GM23338 (cell line): Measurements from ENCODE around the gene USP3. TPM values are rescaled to one million over a fixed set of nuclear protein-coding genes. Genes with fewer than 3 reads are reported as not detected.
A peak's percentile ranks its signal among the peaks of the same experiment; 100 is the strongest.

Experiments used
- ATAC-seq: fragments of 200-7000 bp; cut with Tn5 transposase; 3 replicates; pipeline ENCODE4 v1.9.1; 2020
- DNase-seq: peaks from one replicate; pipeline ENCODE4 v3.0.0-alpha.2; 2015; ENCODE audit warnings: low spot score
- H2AFZ ChIP-seq: fragments of 200-600 bp; sonication (generic); 2 replicates; pipeline ENCODE4 v1.8.0; 2016; ENCODE audit warnings: antibody characterized with exemption, mild to moderate bottlenecking, moderate library complexity
- H3F3A ChIP-seq: fragments of 200-600 bp; sonication (generic); replicated peaks from 2 replicates; pipeline ENCODE4 v1.8.0; 2017; ENCODE audit warnings: antibody characterized with exemption, mixed run types, low read depth
- H3K27ac ChIP-seq: fragments of 200-600 bp; sonication (generic); 2 replicates; pipeline ENCODE4 v1.6.1; 2016; ENCODE audit warnings: low read depth
- H3K27me3 ChIP-seq: fragments of 200-600 bp; sonication (generic); 2 replicates; pipeline ENCODE4 v1.8.0; 2016; ENCODE audit warnings: mild to moderate bottlenecking, mixed run types, moderate library complexity; ENCODE audit not compliant: insufficient read depth
- H3K36me3 ChIP-seq: fragments of 200-600 bp; sonication (generic); 2 replicates; pipeline ENCODE4 v1.8.0; 2016; ENCODE audit warnings: mild to moderate bottlenecking; ENCODE audit not compliant: insufficient read depth
- H3K4me1 ChIP-seq: fragments of 200-600 bp; sonication (generic); 2 replicates; pipeline ENCODE4 v1.8.0; 2016; ENCODE audit warnings: mild to moderate bottlenecking, moderate library complexity; ENCODE audit not compliant: insufficient read depth
- H3K4me2 ChIP-seq: fragments of 200-600 bp; sonication (generic); 2 replicates; pipeline ENCODE4 v1.7.1; 2017; ENCODE audit warnings: mixed run types
- H3K4me3 ChIP-seq: fragments of 200-600 bp; sonication (generic); 2 replicates; pipeline ENCODE4 v1.6.1; 2016; ENCODE audit warnings: mixed run types
- H3K79me2 ChIP-seq: fragments of 200-600 bp; sonication (generic); replicated peaks from 2 replicates; pipeline ENCODE4 v1.8.0; 2017; ENCODE audit warnings: mild to moderate bottlenecking; ENCODE audit not compliant: insufficient read depth
- H3K9me2 ChIP-seq: fragments of 200-600 bp; sonication (generic); 2 replicates; pipeline ENCODE4 v1.8.0; 2017; ENCODE audit not compliant: insufficient read depth
- H4K20me1 ChIP-seq: fragments of 200-600 bp; sonication (generic); replicated peaks from 2 replicates; pipeline ENCODE4 v1.8.0; 2017; ENCODE audit warnings: mild to moderate bottlenecking; ENCODE audit not compliant: insufficient read depth
- H3K27ac Mint-ChIP-seq: 2 replicates; pipeline ENCODE4 v1.8.0; 2020; ENCODE audit warnings: inconsistent platforms, mild to moderate bottlenecking, moderate library complexity, mixed read lengths
- H3K27me3 Mint-ChIP-seq: 3 replicates; pipeline ENCODE4 v1.8.0; 2022; ENCODE audit warnings: low read depth, mild to moderate bottlenecking, moderate library complexity, mixed read lengths, inconsistent platforms; ENCODE audit not compliant: insufficient read depth, poor library complexity
- H3K36me3 Mint-ChIP-seq: 3 replicates; pipeline ENCODE4 v1.8.0; 2021; ENCODE audit warnings: low read depth, mild to moderate bottlenecking, inconsistent platforms, moderate library complexity, mixed read lengths
- H3K4me1 Mint-ChIP-seq: 3 replicates; pipeline ENCODE4 v1.8.0; 2020; ENCODE audit warnings: mild to moderate bottlenecking, inconsistent platforms, mixed read lengths
- H3K4me3 Mint-ChIP-seq: 3 replicates; pipeline ENCODE4 v1.8.0; 2021; ENCODE audit warnings: moderate library complexity, mild to moderate bottlenecking, inconsistent platforms, mixed read lengths
- H3K9me3 Mint-ChIP-seq: 3 replicates; pipeline ENCODE4 v1.8.0; 2020; ENCODE audit warnings: moderate library complexity, mild to moderate bottlenecking, inconsistent platforms, mixed read lengths
- CREB1 ChIP-seq: fragments of 250-450 bp; sonication (Bioruptor Pico); IDR thresholded peaks from 2 replicates; pipeline ENCODE4 v1.5.0; 2020; ENCODE audit warnings: low read depth, mild to moderate bottlenecking, moderate library complexity
- CTCF ChIP-seq, 2 experiments: fragments of 200-600 bp in 1 of 2; sonication (generic) in 1 of 2; conservative IDR thresholded peaks; 2 replicates each; pipeline versions ENCODE4 v1.5.1 to v1.6.1; 2016 to 2017; ENCODE audit warnings: antibody characterized with exemption in 2 of 2, low read depth in 2 of 2, mild to moderate bottlenecking in 2 of 2, moderate library complexity in 1 of 2
- ETS1 ChIP-seq: IDR thresholded peaks from 2 replicates; pipeline ENCODE4 v1.6.1; 2016; ENCODE audit warnings: antibody characterized with exemption
- EZH2phosphoT487 ChIP-seq: fragments of 200-600 bp; sonication (generic); IDR thresholded peaks from one replicate; pipeline ENCODE4 v1.8.1; 2018; ENCODE audit warnings: antibody characterized with exemption; ENCODE audit not compliant: unreplicated experiment
- NANOG ChIP-seq: IDR thresholded peaks from 2 replicates; pipeline ENCODE4 v1.6.1; 2016; ENCODE audit warnings: antibody characterized with exemption, borderline replicate concordance
- POLR2AphosphoS5 ChIP-seq: IDR thresholded peaks from 2 replicates; pipeline ENCODE4 v1.6.1; 2016; ENCODE audit warnings: antibody characterized with exemption, low read depth
- STAT1 ChIP-seq: IDR thresholded peaks from one replicate; pipeline ENCODE4 v1.6.1; 2016; ENCODE audit warnings: antibody characterized with exemption; ENCODE audit not compliant: unreplicated experiment
- ZNF114 ChIP-seq: fragments of 250-450 bp; sonication (Bioruptor Pico); IDR thresholded peaks from 2 replicates; pipeline ENCODE4 v1.5.0; 2020; ENCODE audit warnings: mild to moderate bottlenecking, moderate library complexity
- ZNF331 ChIP-seq: fragments of 250-450 bp; sonication (Bioruptor Pico); IDR thresholded peaks from 2 replicates; pipeline ENCODE4 v1.5.0; 2020; ENCODE audit warnings: low read depth, mild to moderate bottlenecking, moderate library complexity
- ZNF462 ChIP-seq: fragments of 250-450 bp; sonication (Bioruptor Pico); IDR thresholded peaks from 2 replicates; pipeline ENCODE4 v1.5.0; 2020; ENCODE audit warnings: mild to moderate bottlenecking, moderate library complexity
- polyA plus RNA-seq: library from polyadenylated mRNA; unstranded; fragments of >200 nt; fragmentation: Nextera tagmentation; extraction: Ambion mirVana; gene quantifications from 2 replicates; pipeline ENCODE4 v1.2.1, GENCODE V29; 2016
- total RNA-seq: library from RNA; depleted of rRNA; stranded (reverse); fragments of >200 nt; shearing (Covaris generic); gene quantifications from 2 replicates; pipeline ENCODE4 v1.2.3, GENCODE V29; 2014

USP3 gene
- total and polyA plus RNA-seq, 2 experiments from 2014 or later, result 9.7 to 9.9 TPM

DNA sequence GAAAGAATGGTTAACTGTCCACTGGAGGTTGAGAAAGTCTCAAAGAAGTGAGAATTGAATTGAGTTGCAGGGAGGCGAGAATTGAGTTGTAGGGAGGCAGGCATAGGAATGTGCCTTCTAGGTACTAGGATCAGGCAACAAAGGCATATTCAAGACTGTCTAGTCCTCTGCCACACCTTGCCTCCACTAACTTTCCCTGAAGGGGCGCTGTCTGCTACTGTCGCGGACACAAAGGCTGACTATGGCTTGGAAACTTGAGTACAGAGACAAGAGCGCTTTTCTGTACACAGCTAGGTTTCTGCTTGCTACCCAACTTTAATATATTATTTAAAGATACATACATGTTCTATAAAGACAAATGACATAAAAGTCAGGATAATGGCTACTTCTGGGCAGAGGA is 82.4 kb downstream of the USP3 start:
- Mint-ChIP-seq H3K36me3 (peaks cover 27% of the 10 kb centered on the region), H3K4me3 (no peak overlapping the region), H3K4me1 (peaks cover 5% of the 10 kb centered on the region), H3K9me3 (no peaks in the 10 kb centered on the region; the same call in 2 of the 3 replicates), H3K27me3 (no peaks in the 10 kb centered on the region), H3K27ac (no peak overlapping the region)
- ATAC-seq, result peak; percentile 96
- no peak overlapping the region for H3K27ac ChIP-seq
- H3K79me2 ChIP-seq, result no peaks in the 10 kb centered on the region
- no peaks in the 10 kb centered on the region for H3K27me3 ChIP-seq
- H3K4me2 ChIP-seq, result no peak overlapping the region
- H3F3A ChIP-seq, result no peaks in the 10 kb centered on the region
- no peaks in the 10 kb centered on the region for H3K9me2 ChIP-seq
- H4K20me1 ChIP-seq, result no peaks in the 10 kb centered on the region
- H3K4me1 ChIP-seq, result 0 out of 2 replicates have a peak, but pooled peaks cover 5% of the 10 kb centered on the region
- DNase-seq, result peak; percentile 78
- TF ChIP-seq ZNF114 (CRISPR knock-in tag) (no peak), CTCF (conservative IDR thresholded peaks at IDR 0.05; ENCODE audit: low read depth in 2 of 2) (peak; percentile 60 to 61)
- H3K4me3 ChIP-seq, result no peak overlapping the region
- H3K36me3 ChIP-seq, result no peaks in the 10 kb centered on the region
- H2AFZ ChIP-seq, result no peak overlapping the region

- H3K4me2 ChIP-seq, result no peak overlapping the region
- H4K20me1 ChIP-seq, result no peaks in the 10 kb centered on the region
- H3K27ac ChIP-seq, result no peak overlapping the region
- H3K9me2 ChIP-seq, result no peaks in the 10 kb centered on the region
- Mint-ChIP-seq H3K4me1 (peaks cover 2% of the 10 kb centered on the region), H3K27me3 (no peaks in the 10 kb centered on the region), H3K27ac (no peak overlapping the region), H3K36me3 (peaks cover 27% of the 10 kb centered on the region), H3K4me3 (no peak overlapping the region), H3K9me3 (no peaks in the 10 kb centered on the region; the same call in 2 of the 3 replicates)
- H3K79me2 ChIP-seq, result no peaks in the 10 kb centered on the region
- no peak for ATAC-seq
- no peaks in the 10 kb centered on the region for H3F3A ChIP-seq
- H3K4me3 ChIP-seq, result no peak overlapping the region
- H2AFZ ChIP-seq, result no peak overlapping the region
- 0 out of 2 replicates have a peak, but pooled peaks cover 5% of the 10 kb centered on the region for H3K4me1 ChIP-seq
- no peaks in the 10 kb centered on the region for H3K27me3 ChIP-seq
- no peak for DNase-seq
- H3K36me3 ChIP-seq, result no peaks in the 10 kb centered on the region
- no peak for TF ChIP-seq CREB1 (CRISPR knock-in tag)
- no peak for TF ChIP-seq EZH2phosphoT487
- no peak for TF ChIP-seq POLR2AphosphoS5
- no peak for TF ChIP-seq CTCF (conservative IDR thresholded peaks at IDR 0.05; ENCODE audit: low read depth in 2 of 2)
- TF ChIP-seq ZNF114 (CRISPR knock-in tag), result no peak
- TF ChIP-seq ZNF462, result no peak
- TF ChIP-seq NANOG, result no peak
- TF ChIP-seq ETS1, result no peak
- no peak for TF ChIP-seq STAT1
- TF ChIP-seq ZNF331 (CRISPR knock-in tag), result no peak
These were observed 83.1 kb downstream of the USP3 start for GRCh38 chr15:63587527-63587926.
